NCI-H2107 treated with DMSO at 0.1 percent for 48 hours (cell line): ENCODE results near the gene IP6K3.

Source experiments
- DNase-seq: peaks from one replicate; lab custom pipeline; 2025; ENCODE audit not compliant: unreplicated experiment; lab: John Stamatoyannopoulos, UW

The IP6K3 gene

GRCh38 chr6:33679761-33680160 is 66.9 kb downstream of the IP6K3 start:
- DNase-seq, result no peak

- no peak for DNase-seq
Measured at GRCh38 chr6:33678932-33679490, 67.7 kb downstream of the IP6K3 start.

- DNase-seq, result no peak
Measured at GRCh38 chr6:33678233-33678931, 68.3 kb downstream of the IP6K3 start.

GRCh38 chr6:33677689-33678088 is 69.0 kb downstream of the IP6K3 start:
- no peak for DNase-seq

GRCh38 chr6:33677143-33677660 is 69.5 kb downstream of the IP6K3 start:
- no peak for DNase-seq

GRCh38 chr6:33676416-33677142 is 70.1 kb downstream of the IP6K3 start:
- no peak for DNase-seq

- DNase-seq, result no peak
Measured at GRCh38 chr6:33675968-33676367, 70.7 kb downstream of the IP6K3 start.

GRCh38 chr6:33673851-33674250 is 72.9 kb downstream of the IP6K3 start:
- DNase-seq, result no peak

- no peak for DNase-seq
Measured at GRCh38 chr6:33672808-33673207, 73.9 kb downstream of the IP6K3 start.

GRCh38 chr6:33671744-33672072 is 75.0 kb downstream of the IP6K3 start:
- DNase-seq, result no peak
